Lower leg skin (tissue), 3 donors: Measurements from ENCODE around the gene SPC24.

Experiments
- CTCF ChIP-seq, 3 donors: fragments of 450-650 bp; IDR thresholded peaks; one replicate each; pipeline ENCODE4 v1.5.1; 2016; ENCODE audit warnings: antibody characterized with exemption in 3 of 3, mild to moderate bottlenecking in 3 of 3, moderate library complexity in 2 of 3
- POLR2A ChIP-seq, 2 donors: fragments of 450-650 bp; IDR thresholded peaks; one replicate each; pipeline ENCODE4 v1.6.1; 2016 to 2017; ENCODE audit warnings: antibody characterized with exemption in 2 of 2, mild to moderate bottlenecking in 1 of 2, moderate library complexity in 1 of 2

DNA sequence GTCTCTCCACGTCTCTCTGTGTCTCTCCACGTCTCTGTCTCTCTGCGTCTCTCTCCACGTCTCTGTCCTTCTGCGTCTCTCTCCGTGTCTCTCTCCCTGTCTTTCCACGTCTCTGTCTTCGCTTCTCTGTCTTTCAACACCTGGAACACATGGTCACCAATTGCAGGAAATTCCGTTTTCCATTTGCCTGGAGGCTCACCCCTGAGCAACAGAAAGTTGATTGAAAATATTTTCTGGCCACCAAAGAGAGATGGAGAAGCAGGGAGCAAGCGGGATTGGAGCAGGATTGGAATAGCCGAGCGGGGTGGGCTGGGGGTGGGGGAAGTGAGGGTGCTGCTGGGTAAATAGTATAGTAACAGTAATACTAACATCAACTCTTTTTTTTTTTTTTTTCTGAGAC is 40.1 kb upstream of the SPC24 start:
- TF ChIP-seq CTCF (IDR thresholded peaks at IDR 0.05) (no peak), POLR2A (IDR thresholded peaks at IDR 0.05) (no peak)
